ENCODE results near the gene MYO1H. TPM values are rescaled to one million over a fixed set of nuclear protein-coding genes. Genes with fewer than 3 reads are reported as not detected.
"Not testable (repeated sequence)": the region's sequence is repeated elsewhere in the genome, so short reads cannot be mapped to it uniquely, and the experiment has no call there.

Gene MYO1H
- total RNA-seq, 1 donor from 2014 or later: not detected

- DNase-seq (ENCODE audit: low read depth, low spot score): no peak
Measured at GRCh38 chr12:109473006-109473405, 125.3 kb downstream of the MYO1H start.

- DNase-seq (ENCODE audit: low read depth, low spot score): not testable (repeated sequence)
Measured at GRCh38 chr12:109473526-109474270, 126.0 kb downstream of the MYO1H start.

- no peak for DNase-seq (ENCODE audit: low read depth, low spot score)
Measured at GRCh38 chr12:109475121-109475520, 127.4 kb downstream of the MYO1H start.

- DNase-seq (ENCODE audit: low read depth, low spot score): no peak
Measured at GRCh38 chr12:109475993-109476806, 128.5 kb downstream of the MYO1H start.

GRCh38 chr12:109476807-109477184 lies 129.1 kb downstream of the MYO1H start:
- DNase-seq (ENCODE audit: low read depth, low spot score): no peak

- DNase-seq (ENCODE audit: low read depth, low spot score): peak; percentile 72
Measured at GRCh38 chr12:109477185-109477962, 129.7 kb downstream of the MYO1H start, which contains the start of the genes KCTD10 and UBE3B. Gene KCTD10 (minus strand): TSS chr12:109477300. CDS start chr12:109477262, 38 bp downstream. Gene UBE3B (plus strand): TSS chr12:109477634. CDS start chr12:109483552, 5,918 bp downstream.

- no peak for DNase-seq (ENCODE audit: low read depth, low spot score)
Measured at GRCh38 chr12:109477963-109478315, 130.2 kb downstream of the MYO1H start.

GRCh38 chr12:109479761-109480160 lies 132.1 kb downstream of the MYO1H start:
- no peak for DNase-seq (ENCODE audit: low read depth, low spot score)

- DNase-seq (ENCODE audit: low read depth, low spot score): no peak
Measured at GRCh38 chr12:109480356-109480755, 132.7 kb downstream of the MYO1H start.

GRCh38 chr12:109481863-109482262 lies 134.2 kb downstream of the MYO1H start:
- DNase-seq (ENCODE audit: low read depth, low spot score): no peak

- DNase-seq (ENCODE audit: low read depth, low spot score): no peak
Measured at GRCh38 chr12:109482491-109482890, 134.8 kb downstream of the MYO1H start.

GRCh38 chr12:109482894-109483293 lies 135.2 kb downstream of the MYO1H start:
- no peak for DNase-seq (ENCODE audit: low read depth, low spot score)

- no peak for DNase-seq (ENCODE audit: low read depth, low spot score)
Measured at GRCh38 chr12:109483346-109483745, 135.6 kb downstream of the MYO1H start.

GRCh38 chr12:109485201-109485600 lies 137.5 kb downstream of the MYO1H start:
- DNase-seq (ENCODE audit: low read depth, low spot score): no peak

- DNase-seq (ENCODE audit: low read depth, low spot score): no peak
Measured at GRCh38 chr12:109487181-109488050, 139.7 kb downstream of the MYO1H start.

- DNase-seq (ENCODE audit: low read depth, low spot score): no peak
Measured at GRCh38 chr12:109488051-109488665, 140.5 kb downstream of the MYO1H start.

- no peak for DNase-seq (ENCODE audit: low read depth, low spot score)
Measured at GRCh38 chr12:109489016-109489954, 141.6 kb downstream of the MYO1H start.

GRCh38 chr12:109489955-109490565 lies 142.4 kb downstream of the MYO1H start:
- DNase-seq (ENCODE audit: low read depth, low spot score): no peak

- no peak for DNase-seq (ENCODE audit: low read depth, low spot score)
Measured at GRCh38 chr12:109491671-109492070, 144.0 kb downstream of the MYO1H start.
